Vagina (tissue), 2 donors: ENCODE measurements around the gene MUC6.

Experiments used
- POLR2AphosphoS5 ChIP-seq, 2 donors: sonication (generic); formaldehyde crosslinking; IDR thresholded peaks; one replicate each; pipeline ENCODE4 v1.9.0; 2017; ENCODE audit warnings: antibody characterized with exemption in 2 of 2, mild to moderate bottlenecking in 2 of 2, low read depth in 1 of 2; ENCODE audit not compliant: insufficient read depth in 1 of 2
- TF ChIP-seq, protein P1 (sequence below), 3 experiments: fragments of 450-650 bp in 2 of 3; fragments of 200-600 bp in 1 of 3; sonication (generic) in 1 of 3; IDR thresholded peaks; one replicate each; pipeline ENCODE4 v1.5.1; 2017 to 2019; ENCODE audit warnings: antibody characterized with exemption in 3 of 3, mild to moderate bottlenecking in 2 of 3, moderate library complexity in 2 of 3

DNA sequence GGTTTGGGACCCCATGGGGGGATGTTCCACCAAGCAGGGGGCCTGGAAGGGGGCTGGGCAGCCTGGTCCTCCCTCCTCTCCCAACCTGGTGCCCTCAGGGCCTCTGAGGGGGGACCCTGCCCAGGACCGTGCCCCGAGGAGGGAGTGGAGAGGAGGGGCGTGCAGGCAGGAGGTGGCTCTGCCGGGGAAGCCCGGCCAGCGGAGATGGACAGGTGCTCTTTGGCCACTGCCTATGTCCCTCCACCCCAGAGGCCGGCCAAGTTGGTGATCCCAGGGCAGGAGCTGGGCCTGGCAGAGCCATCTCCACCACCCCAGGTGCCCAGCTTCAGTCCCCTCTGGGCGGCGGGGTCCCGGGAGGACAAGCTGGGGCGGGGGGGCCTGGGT, 40.5 kb upstream of the MUC6 start:
- TF ChIP-seq, protein P1, sequence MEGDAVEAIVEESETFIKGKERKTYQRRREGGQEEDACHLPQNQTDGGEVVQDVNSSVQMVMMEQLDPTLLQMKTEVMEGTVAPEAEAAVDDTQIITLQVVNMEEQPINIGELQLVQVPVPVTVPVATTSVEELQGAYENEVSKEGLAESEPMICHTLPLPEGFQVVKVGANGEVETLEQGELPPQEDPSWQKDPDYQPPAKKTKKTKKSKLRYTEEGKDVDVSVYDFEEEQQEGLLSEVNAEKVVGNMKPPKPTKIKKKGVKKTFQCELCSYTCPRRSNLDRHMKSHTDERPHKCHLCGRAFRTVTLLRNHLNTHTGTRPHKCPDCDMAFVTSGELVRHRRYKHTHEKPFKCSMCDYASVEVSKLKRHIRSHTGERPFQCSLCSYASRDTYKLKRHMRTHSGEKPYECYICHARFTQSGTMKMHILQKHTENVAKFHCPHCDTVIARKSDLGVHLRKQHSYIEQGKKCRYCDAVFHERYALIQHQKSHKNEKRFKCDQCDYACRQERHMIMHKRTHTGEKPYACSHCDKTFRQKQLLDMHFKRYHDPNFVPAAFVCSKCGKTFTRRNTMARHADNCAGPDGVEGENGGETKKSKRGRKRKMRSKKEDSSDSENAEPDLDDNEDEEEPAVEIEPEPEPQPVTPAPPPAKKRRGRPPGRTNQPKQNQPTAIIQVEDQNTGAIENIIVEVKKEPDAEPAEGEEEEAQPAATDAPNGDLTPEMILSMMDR (IDR thresholded peaks at IDR 0.05): no peak
- no peak for TF ChIP-seq POLR2AphosphoS5 (IDR thresholded peaks at IDR 0.05; ENCODE audit: insufficient read depth in 1 of 2, low read depth in 1 of 2)
